GM15510 (cell line): ENCODE data around the gene HOXC11.

Experiments
- POLR2A ChIP-seq: IDR thresholded peaks from 3 replicates; pipeline ENCODE4 v1.6.1; 2011; ENCODE audit warnings: borderline replicate concordance; ENCODE audit not compliant: insufficient read length; ENCODE audit errors: extremely low read depth

Gene HOXC11

GRCh38 chr12:53980802-53981496 is 8.0 kb downstream of the HOXC11 start:
- no peak for TF ChIP-seq POLR2A

DNA sequence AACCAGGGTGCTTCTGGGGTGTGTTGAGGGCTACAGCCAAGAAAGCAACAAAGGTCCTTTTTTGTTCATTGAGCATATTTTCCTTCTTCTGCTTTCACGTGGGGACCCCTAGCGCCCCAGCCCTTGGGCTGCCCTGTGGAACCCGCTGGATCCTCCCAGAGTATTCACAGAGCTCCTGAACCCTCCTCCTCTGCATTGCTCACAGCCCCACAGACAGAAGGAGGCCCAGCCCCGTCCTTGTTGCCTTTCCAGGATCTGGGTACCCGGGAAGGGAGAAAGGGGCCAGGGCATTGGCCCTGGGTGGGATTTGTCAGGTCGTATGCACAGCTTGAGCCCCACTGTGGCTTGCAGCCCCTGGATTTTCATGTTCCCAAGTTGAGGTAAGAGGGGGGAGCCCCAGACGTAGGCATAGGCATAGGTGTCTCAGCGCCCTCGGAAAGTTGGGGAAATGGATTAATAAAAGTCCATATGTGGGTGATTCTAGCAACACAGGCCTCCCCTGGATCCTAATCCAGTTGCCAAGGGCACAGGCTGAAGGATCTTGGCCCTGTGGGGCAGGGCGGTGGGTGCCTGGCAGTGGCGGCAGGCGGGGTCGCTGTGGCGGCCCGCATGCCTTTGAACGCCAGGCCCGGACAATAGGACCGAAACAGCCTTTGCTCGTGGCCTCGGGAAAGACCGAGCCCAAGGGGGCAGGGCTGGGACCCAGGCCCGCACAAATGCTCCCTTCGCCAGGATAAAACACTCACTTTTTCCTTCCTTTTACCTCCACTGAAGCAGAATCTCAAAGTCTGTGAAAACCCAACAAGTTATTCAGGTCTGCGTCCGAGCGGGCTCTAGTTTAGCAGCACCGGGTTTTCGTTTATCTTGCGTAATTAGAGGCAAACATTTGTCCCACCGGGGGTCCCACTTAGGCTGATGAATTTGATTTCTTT is 9.0 kb downstream of the HOXC11 start:
- no peak for TF ChIP-seq POLR2A

DNA sequence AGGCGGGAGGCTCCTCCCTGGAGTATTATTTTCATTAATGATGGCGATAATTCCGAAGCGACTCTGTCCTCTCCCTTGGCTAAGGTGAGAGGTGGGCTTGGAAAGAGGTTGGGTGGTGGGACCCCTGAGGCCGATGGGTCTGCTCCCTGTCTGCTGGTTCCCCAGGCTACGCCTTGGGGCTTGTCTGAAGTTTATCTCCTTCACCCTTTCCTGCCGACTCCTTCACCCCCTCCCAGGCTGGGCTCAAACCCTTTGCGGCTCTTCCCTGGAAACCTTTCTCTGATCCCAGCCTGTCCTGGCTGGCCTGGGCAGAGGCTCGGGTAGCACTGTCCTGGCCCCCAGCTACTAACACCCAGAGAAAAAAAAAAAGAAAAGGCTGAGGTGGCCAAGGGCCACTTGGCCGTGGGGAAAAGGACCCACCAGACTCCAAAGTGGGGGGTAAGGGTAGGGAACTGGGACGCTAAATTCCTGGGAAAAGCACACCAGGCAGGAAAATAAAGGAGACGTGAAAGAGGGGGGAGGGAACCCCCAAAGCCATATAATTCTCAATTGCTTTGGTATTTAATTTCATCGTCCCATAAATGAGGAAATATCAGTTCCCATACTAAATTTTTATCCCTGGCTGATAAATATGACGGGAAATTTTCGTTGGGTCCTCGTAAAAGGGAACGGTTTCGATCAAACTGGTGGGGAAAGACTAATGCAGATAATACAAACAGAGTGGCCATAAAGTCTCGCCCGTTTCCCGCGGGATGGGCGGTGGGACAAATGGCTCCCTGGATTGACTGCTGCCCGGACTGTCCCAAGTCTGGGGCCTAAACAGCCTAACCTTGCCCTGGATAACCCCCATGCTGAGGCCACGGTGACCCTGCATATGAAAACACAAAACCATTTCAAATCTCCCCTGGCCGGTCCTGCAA is 10.0 kb downstream of the HOXC11 start:
- no peak for TF ChIP-seq POLR2A

DNA sequence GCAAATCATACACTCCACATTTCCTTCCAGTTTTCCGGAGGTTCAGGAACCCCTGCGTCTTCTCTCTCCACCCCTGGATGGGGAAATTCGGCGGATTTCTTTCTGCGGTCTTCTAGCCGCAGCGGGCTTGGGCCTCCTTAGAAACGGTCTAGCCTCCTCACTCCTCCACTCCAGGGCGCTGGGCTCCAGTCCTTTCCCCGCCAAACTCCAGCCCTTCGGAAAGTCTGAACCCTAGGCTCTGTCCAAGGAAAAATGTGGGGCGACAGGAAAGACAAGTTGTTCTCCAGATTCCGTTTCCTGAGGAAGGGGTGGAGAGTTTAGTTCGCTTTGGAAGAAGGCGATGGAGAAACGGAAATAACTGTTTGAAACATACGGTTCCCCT is 10.6 kb downstream of the HOXC11 start:
- TF ChIP-seq POLR2A, result no peak

GRCh38 chr12:53983950-53984572 is 11.1 kb downstream of the HOXC11 start:
- TF ChIP-seq POLR2A, result no peak

- TF ChIP-seq POLR2A, result no peak
These were observed 12.2 kb downstream of the HOXC11 start, which contains the start of gene HOXC10 for GRCh38 chr12:53984901-53985691. Gene HOXC10 (plus strand): TSS chr12:53985146. CDS start chr12:53985260, 114 bp downstream.

- TF ChIP-seq POLR2A, result no peak
These were observed 12.7 kb downstream of the HOXC11 start for GRCh38 chr12:53985692-53985993.

GRCh38 chr12:53985994-53986685 is 13.2 kb downstream of the HOXC11 start:
- TF ChIP-seq POLR2A, result no peak

- TF ChIP-seq POLR2A, result no peak
These were observed 14.0 kb downstream of the HOXC11 start for GRCh38 chr12:53986686-53987483.

DNA sequence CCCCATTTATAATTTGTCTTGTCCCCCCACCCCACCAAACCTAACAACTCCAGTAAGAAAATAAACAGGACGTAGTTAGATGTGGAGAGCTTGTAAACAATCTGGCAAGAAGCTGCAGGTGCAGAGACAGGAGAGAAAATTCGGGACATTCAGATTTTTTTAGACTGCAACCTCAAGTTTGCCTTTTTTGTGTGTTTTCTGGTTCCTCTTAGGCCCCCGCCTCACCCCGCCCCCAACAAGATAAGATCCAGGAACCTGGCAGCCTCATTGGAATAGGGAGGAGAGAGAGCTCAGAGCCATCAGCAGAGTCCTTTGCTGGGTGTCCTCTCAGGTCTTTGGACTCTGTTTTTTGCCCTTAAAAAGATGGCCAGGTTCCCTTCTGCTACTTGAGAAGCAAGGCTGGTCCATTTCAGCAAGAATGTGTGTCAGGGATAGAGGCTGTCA is 14.9 kb downstream of the HOXC11 start:
- TF ChIP-seq POLR2A, result no peak

DNA sequence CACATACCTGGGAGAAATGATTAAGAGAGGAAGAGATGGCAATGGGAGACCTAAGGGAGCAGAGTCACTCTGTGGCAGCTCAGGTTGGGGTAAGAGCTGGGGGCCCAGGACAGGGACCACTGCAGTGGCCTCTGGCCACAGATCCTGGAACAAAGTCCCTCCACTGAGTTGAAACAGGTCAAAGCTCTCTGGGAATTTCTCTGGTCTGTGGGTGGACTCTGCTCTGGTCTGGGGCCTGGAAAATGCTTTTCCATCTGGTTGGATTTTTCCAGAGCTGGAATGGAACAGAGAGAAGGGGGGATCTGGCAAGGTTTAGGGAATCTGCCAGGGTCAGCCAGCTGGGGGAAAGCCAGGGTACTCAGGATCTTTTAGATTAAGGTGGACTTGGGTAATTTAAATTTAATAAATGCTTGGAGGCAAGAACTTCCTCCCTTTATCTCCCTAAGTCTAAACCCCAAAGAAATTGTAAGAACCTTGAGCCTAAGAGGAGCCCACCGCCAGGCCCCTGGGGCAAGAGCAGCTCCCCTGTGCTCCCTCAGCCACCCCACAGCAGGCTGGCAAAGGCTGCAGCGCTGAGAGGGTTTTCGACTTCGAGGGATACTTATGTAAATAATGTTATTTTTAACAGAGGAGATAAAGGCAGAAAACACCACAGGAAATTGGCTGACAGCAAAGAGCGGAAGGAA is 15.8 kb downstream of the HOXC11 start:
- TF ChIP-seq POLR2A, result no peak
